ENCODE data around the gene RBM41. TPM values are rescaled to one million over a fixed set of nuclear protein-coding genes. Genes with fewer than 3 reads are reported as not detected.
"Not testable (repeated sequence)": the region's sequence is repeated elsewhere in the genome, so short reads cannot be mapped to it uniquely, and the experiment has no call there.

Gene RBM41
- 10 to 100 TPM in 2 of 3 donors, 1 to 10 TPM in 1; 7.7 to 16.7 (median 12.0) TPM for polyA plus RNA-seq

GRCh38 chrX:107118322-107119147, at the start of gene RBM41:
Gene RBM41 (minus strand): TSS chrX:107118822. CDS start chrX:107118773, 49 bp downstream.
- H3K4me1 Mint-ChIP-seq, result peaks cover 12 to 23% of the 10 kb centered on the region in 2 donors
- peak within 1 kb of the TSS; percentile 85 to 94 (median 90) for H3K27ac Mint-ChIP-seq
- H3K4me3 Mint-ChIP-seq, result peak within 1 kb of the TSS; percentile 96 to 97 (median 97)
- peak; percentile 54 to 63 (median 62) for DNase-seq
- H3K27me3 Mint-ChIP-seq (ENCODE audit: low read depth in 3 of 3), result peaks cover 0 to 8% (median 2%) of the 10 kb centered on the region in 3 donors
- no peaks in the 10 kb centered on the region for H3K9me3 Mint-ChIP-seq
- peaks cover 6 to 15% (median 8%) of the 10 kb centered on the region in 3 donors for H3K36me3 Mint-ChIP-seq

- DNase-seq, result no peak
- H3K4me3 Mint-ChIP-seq, result no peak overlapping the region
- peaks cover 0 to 3% (median 0%) of the 10 kb centered on the region in 3 donors for H3K36me3 Mint-ChIP-seq
- peaks cover 0 to 4% (median 4%) of the 10 kb centered on the region in 3 donors for H3K27me3 Mint-ChIP-seq (ENCODE audit: low read depth in 3 of 3)
- H3K4me1 Mint-ChIP-seq, result peaks cover 10 to 20% of the 10 kb centered on the region in 2 donors
- no peak overlapping the region for H3K27ac Mint-ChIP-seq
- no peaks in the 10 kb centered on the region for H3K9me3 Mint-ChIP-seq
Measured at GRCh38 chrX:107168257-107168656, 49.6 kb upstream of the RBM41 start.

GRCh38 chrX:107167163-107167921, 48.7 kb upstream of the RBM41 start:
- Mint-ChIP-seq H3K4me1 (peaks cover 10 to 20% of the 10 kb centered on the region in 2 donors), H3K27me3 (ENCODE audit: low read depth in 3 of 3) (peaks cover 0 to 7% (median 4%) of the 10 kb centered on the region in 3 donors), H3K4me3 (peak overlapping the region in 3 of 5 donors; percentile 0 to 50 (median 9)), H3K36me3 (peaks cover 0 to 3% (median 0%) of the 10 kb centered on the region in 3 donors), H3K9me3 (no peaks in the 10 kb centered on the region), H3K27ac (peak overlapping the region in 3 of 6 donors; percentile 1 to 65 (median 44))
- peak; percentile 39 to 56 (median 52) for DNase-seq

GRCh38 chrX:107157618-107158017, 39.0 kb upstream of the RBM41 start:
- H3K27ac Mint-ChIP-seq; H3K4me1 Mint-ChIP-seq; H3K27me3 Mint-ChIP-seq (ENCODE audit: low read depth in 3 of 3); DNase-seq; H3K4me3 Mint-ChIP-seq; H3K36me3 Mint-ChIP-seq; H3K9me3 Mint-ChIP-seq: not testable (repeated sequence)

- H3K4me3 Mint-ChIP-seq, result peak overlapping the region; percentile 33 to 65 (median 36)
- H3K4me1 Mint-ChIP-seq; H3K36me3 Mint-ChIP-seq; H3K9me3 Mint-ChIP-seq; DNase-seq; H3K27me3 Mint-ChIP-seq (ENCODE audit: low read depth in 3 of 3); H3K27ac Mint-ChIP-seq: not testable (repeated sequence)
Measured at GRCh38 chrX:107155621-107156430, 37.2 kb upstream of the RBM41 start.

GRCh38 chrX:107154787-107155620, 36.4 kb upstream of the RBM41 start:
- DNase-seq, result no peak
- Mint-ChIP-seq H3K27ac (no peak overlapping the region), H3K4me3 (peak overlapping the region in 3 of 5 donors; percentile 33 to 65 (median 38)), H3K9me3 (peaks cover 0 to 3% (median 0%) of the 10 kb centered on the region in 6 donors), H3K4me1 (peaks cover 0 to 3% of the 10 kb centered on the region in 2 donors), H3K27me3 (ENCODE audit: low read depth in 3 of 3) (peaks cover 0 to 5% (median 2%) of the 10 kb centered on the region in 3 donors), H3K36me3 (peaks cover 0 to 3% (median 0%) of the 10 kb centered on the region in 3 donors)

GRCh38 chrX:107153005-107153404, 34.4 kb upstream of the RBM41 start:
- H3K9me3 Mint-ChIP-seq, result peaks cover 0 to 3% (median 0%) of the 10 kb centered on the region in 6 donors
- DNase-seq, result no peak
- no peak overlapping the region for H3K4me3 Mint-ChIP-seq
- no peak overlapping the region for H3K27ac Mint-ChIP-seq
- H3K36me3 Mint-ChIP-seq, result peaks cover 0 to 3% (median 0%) of the 10 kb centered on the region in 3 donors
- peaks cover 0 to 5% (median 2%) of the 10 kb centered on the region in 3 donors for H3K27me3 Mint-ChIP-seq (ENCODE audit: low read depth in 3 of 3)
- peaks cover 0 to 3% of the 10 kb centered on the region in 2 donors for H3K4me1 Mint-ChIP-seq

GRCh38 chrX:107146670-107147069, 28.0 kb upstream of the RBM41 start:
- H3K36me3 Mint-ChIP-seq, result no peaks in the 10 kb centered on the region
- no peaks in the 10 kb centered on the region for H3K4me1 Mint-ChIP-seq
- H3K4me3 Mint-ChIP-seq, result no peak overlapping the region
- H3K27ac Mint-ChIP-seq, result no peak overlapping the region
- no peak for DNase-seq
- H3K9me3 Mint-ChIP-seq, result no peaks in the 10 kb centered on the region
- peaks cover 0 to 4% (median 0%) of the 10 kb centered on the region in 3 donors for H3K27me3 Mint-ChIP-seq (ENCODE audit: low read depth in 3 of 3)

- Mint-ChIP-seq H3K4me1 (peaks cover 10 to 15% of the 10 kb centered on the region in 2 donors), H3K27me3 (ENCODE audit: low read depth in 3 of 3) (peaks cover 0 to 13% (median 6%) of the 10 kb centered on the region in 3 donors), H3K4me3 (peak overlapping the region in 2 of 5 donors; percentile 12 to 53), H3K36me3 (no peaks in the 10 kb centered on the region), H3K9me3 (no peaks in the 10 kb centered on the region), H3K27ac (no peak overlapping the region)
- DNase-seq, result no peak
Measured at GRCh38 chrX:107135965-107136307, 17.3 kb upstream of the RBM41 start.

- no peaks in the 10 kb centered on the region for H3K9me3 Mint-ChIP-seq
- H3K4me1 Mint-ChIP-seq, result peaks cover 10 to 15% of the 10 kb centered on the region in 2 donors
- H3K36me3 Mint-ChIP-seq, result no peaks in the 10 kb centered on the region
- H3K27me3 Mint-ChIP-seq (ENCODE audit: low read depth in 3 of 3), result peaks cover 0 to 13% (median 6%) of the 10 kb centered on the region in 3 donors
- no peak overlapping the region for H3K27ac Mint-ChIP-seq
- peak overlapping the region in 3 of 5 donors; percentile 12 to 53 (median 38) for H3K4me3 Mint-ChIP-seq
- DNase-seq, result no peak
Measured at GRCh38 chrX:107135049-107135964, 16.7 kb upstream of the RBM41 start.

- DNase-seq, result no peak
- no peak overlapping the region for H3K4me3 Mint-ChIP-seq
- H3K27me3 Mint-ChIP-seq (ENCODE audit: low read depth in 3 of 3), result peaks cover 0 to 6% (median 3%) of the 10 kb centered on the region in 3 donors
- peaks cover 4 to 5% of the 10 kb centered on the region in 2 donors for H3K4me1 Mint-ChIP-seq
- no peaks in the 10 kb centered on the region for H3K9me3 Mint-ChIP-seq
- H3K27ac Mint-ChIP-seq, result no peak overlapping the region
- no peaks in the 10 kb centered on the region for H3K36me3 Mint-ChIP-seq
Measured at GRCh38 chrX:107123750-107124149, 5.1 kb upstream of the RBM41 start.

- peaks cover 12 to 23% of the 10 kb centered on the region in 2 donors for H3K4me1 Mint-ChIP-seq
- peak overlapping the region; percentile 96 to 97 (median 97) for H3K4me3 Mint-ChIP-seq
- H3K27me3 Mint-ChIP-seq (ENCODE audit: low read depth in 3 of 3), result peaks cover 0 to 6% (median 3%) of the 10 kb centered on the region in 3 donors
- H3K36me3 Mint-ChIP-seq, result peaks cover under 1 to 8% (median 4%) of the 10 kb centered on the region in 3 donors
- DNase-seq, result no peak
- peak overlapping the region; percentile 85 to 94 (median 90) for H3K27ac Mint-ChIP-seq
- no peaks in the 10 kb centered on the region for H3K9me3 Mint-ChIP-seq
Measured at GRCh38 chrX:107119283-107119682, 661 bp upstream of the RBM41 start.
